GM19463 (cell line): Measurements from ENCODE around the gene KLKB1.
"Not testable (repeated sequence)": the region's sequence is repeated elsewhere in the genome, so short reads cannot be mapped to it uniquely, and the experiment has no call there.

Source experiments
- ATAC-seq: cut with Tn5 transposase; IDR thresholded peaks from one replicate; pipeline ENCODE4 v1.9.1; 2021; ENCODE audit warnings: mild to moderate bottlenecking, moderate library complexity; ENCODE audit not compliant: unreplicated experiment

KLKB1 gene

DNA sequence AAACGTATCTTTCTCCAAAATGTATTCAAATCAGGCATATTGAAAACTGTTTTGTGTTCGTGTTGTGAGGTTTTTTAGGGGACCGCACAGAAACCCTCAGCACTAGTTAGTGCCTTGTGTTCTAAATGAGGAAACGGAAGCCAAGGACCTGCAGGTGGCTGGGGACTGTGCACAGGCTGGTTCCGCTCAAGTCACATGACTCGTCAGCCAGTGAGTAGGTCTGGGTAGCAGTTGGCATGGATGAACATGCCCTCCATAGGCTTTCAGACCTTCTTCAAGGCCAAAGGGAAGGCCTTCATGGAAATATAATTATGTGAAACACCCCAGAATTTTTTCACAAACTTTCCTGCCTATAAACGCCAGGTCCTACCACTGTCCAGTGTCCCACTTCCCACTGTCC lies 37.4 kb downstream of the KLKB1 start:
- no peak for ATAC-seq

DNA sequence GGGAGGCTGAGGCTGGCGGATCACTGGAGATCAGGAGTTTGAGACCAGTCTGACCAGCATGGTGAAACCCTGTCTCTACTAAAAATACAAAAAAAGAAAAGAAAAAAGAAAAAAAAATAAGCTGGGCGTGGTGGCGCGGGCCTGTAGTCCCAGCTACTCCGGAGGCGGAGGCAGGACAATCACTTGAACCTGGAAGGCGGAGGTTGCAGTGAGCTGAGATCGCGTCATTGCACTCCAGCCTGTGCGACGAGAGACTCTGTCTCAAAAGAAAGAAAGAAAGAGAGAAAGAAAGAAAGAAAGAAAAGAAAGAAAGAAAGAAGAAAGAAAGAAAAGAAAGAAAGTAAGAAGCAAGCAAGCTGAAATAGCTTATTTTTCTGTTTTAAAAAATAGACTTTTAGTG lies 37.9 kb downstream of the KLKB1 start:
- ATAC-seq = not testable (repeated sequence)

DNA sequence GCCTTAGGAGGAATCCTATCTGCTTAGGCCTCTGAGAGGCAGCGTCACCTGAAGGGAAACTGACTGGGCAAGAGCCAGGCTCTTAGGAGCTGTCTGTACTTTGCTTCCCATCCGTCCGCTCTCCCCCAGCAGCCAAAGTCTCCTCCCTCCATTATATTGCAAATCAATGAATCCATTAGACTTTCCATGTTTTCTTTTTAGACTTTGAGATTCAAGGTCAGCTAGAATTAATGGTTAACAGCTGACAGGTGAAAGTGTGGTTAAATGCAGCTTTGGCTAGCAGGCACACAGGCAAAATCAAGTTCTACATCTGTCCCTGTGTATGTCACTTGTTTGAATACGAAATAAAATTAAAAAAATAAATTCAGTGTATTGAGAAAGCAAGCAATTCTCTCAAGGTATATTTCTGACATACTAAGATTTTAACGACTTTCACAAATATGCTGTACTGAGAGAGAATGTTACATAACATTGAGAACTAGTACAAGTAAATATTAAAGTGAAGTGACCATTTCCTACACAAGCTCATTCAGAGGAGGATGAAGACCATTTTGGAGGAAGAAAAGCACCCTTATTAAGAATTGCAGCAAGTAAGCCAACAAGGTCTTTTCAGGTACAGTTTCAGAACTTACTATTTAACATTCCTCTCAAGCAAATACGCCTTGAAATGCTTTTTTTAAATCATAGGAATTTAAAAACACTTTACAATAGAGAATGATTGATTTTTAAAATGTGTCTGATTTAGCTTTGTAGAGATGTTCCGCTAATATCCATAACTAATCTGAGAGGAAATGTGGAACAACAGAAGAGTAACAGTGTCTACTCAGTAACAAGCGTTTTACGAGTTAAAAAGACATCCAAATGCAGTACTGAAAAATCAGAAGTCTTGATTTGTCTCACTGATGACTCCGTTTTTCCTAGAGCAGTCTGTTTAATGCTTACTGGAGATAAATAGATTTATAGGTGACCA lies 38.7 kb downstream of the KLKB1 start, which contains the start of gene F11:
TSS of gene F11 (plus strand) at position 507 of the 970 bp plus-strand sequence. CDS start 948 bp downstream, outside the sequence.
- ATAC-seq = no peak

DNA sequence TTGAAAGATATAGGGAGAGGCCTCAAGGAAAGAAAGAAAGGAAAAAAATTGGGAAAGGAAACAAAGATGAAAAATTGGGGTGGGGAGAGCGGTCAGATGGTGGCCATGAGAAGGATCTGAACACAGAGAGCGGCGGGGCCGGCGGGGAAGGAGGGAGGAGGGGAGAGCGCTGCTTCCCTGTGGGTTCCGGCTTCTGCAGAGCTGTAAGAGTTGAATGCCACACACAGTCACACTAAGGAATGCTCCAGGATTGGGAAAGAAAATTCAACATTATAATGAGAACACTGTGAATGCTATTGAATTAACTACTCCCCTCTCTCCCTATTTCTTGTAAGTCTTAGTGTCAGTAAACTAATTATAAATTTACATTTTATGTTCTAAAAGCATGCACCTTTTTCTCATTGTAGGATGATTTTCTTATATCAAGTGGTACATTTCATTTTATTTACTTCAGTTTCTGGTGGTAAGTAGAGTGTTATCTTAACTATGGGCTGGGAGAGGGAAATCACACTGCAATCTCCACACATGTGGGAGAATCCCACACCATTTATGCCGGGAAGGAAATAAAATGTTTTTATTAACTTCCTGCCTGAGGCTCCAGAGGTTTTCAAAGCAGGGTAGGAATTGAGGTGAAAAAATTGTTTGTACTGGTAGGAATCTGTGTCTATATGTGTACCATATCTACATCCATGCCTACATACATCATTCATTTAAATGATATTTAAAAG lies 39.6 kb downstream of the KLKB1 start:
- ATAC-seq = no peak

DNA sequence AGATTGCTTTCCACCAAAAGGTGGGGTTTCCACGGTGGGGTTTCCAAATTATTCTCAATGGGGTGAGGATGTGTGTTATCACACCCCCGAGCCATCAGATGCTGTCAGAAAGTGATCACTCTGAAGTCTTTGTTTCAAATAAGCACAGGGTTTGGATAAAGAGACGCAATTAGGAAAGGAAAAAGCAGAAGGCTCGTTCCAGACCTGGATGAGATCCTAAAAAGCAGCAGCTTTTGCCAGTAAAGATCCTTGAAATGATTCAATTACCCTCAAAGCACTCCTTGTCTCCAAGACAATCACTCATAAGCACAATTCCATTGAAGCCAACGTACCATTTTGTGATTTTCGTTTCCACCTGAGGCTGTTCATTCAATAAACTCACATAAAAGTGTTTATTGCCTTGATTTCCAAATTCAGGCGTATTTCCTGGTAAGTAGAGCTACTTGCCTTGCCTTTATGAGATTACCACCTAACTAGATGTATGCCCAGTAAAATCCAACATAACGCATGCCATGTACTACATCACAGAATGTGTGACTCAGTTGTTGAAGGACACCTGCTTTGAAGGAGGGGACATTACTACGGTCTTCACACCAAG lies 43.9 kb downstream of the KLKB1 start:
- no peak for ATAC-seq

DNA sequence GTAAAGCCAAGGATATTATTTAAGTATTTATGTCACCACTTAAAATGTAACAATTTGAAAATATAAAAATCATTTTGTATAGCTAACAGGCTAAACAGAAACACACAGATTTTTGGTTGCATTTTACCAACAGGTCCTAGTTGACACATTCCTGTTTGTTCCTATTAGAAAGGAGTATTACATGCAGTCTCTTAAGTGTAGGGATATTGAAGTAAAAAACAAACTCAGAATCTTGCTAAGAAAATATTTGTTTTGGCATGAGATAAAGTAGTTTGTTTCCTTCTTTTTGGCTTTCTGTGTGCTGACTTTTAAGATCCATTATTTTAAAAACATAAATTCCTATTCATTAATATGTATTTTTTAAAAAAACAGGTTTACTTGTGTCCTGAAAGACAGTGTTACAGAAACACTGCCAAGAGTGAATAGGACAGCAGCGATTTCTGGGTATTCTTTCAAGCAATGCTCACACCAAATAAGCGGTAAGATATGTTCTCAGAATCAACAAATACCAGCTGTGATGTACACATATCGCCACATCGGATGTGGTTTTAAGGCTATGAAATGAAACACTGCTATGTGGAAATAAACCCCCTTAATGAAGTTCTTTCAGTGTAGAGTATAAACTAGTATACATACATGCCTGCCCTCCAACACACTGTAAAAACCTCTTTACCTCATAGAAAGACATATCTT lies 45.5 kb downstream of the KLKB1 start:
- no peak for ATAC-seq

DNA sequence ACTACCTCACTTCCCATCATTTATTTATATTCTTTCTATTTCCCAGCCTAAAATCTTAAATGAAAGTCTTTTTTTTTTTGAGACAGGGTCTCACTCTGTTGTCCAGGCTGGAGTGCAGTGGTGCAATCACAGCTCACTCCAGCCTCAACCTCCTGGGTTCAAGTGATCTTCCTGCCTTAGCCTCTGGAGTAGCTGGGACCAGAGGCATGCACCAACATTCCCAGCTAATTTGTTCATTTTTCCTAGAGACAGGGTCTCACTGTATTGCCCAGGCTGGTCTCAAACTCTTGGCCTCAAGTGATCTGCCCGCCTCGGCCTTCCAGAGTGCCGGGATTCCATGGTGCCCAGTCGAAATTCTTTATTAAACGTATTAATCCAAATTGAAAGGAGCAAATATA lies 46.1 kb downstream of the KLKB1 start:
- ATAC-seq = not testable (repeated sequence)

DNA sequence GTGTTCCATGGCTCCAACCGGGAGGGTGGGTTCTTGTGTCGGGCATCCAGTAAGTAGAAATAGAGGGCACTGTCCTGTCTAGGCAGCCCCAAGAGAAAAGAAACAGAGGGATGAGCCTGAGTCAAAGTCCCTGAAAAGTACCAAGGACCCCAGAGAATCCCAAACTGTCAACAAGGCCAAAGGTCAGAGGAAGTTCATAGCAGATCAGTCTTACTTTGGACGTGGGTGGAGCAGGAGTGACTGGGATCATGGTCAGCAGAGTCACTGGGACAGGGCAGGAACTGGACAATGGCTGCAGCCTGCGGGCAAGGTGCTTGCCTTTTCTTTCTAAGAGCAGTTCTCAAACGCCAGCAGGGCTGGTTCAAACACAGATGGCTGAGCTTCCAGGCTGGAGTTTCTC lies 56.0 kb downstream of the KLKB1 start:
- no peak for ATAC-seq

DNA sequence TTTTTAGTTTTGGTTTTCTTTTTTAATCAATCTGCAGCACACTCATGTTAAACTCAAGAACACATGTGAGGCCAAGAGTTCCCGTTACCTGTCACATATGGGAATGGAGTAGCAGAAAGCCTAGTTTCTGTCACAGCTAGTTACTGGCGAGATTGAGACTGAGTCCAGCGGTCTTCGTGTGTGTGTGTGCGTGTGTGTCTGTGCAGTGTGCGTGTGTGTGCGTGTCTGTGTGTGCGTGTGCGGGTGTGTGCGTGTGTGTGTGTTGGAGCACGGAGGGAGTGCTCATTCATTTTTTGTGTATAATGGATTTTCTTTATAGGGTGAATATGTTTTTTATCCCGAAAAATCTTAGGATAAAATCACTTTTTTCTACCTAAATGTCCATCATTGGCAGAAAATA lies 57.8 kb downstream of the KLKB1 start:
- ATAC-seq = no peak

DNA sequence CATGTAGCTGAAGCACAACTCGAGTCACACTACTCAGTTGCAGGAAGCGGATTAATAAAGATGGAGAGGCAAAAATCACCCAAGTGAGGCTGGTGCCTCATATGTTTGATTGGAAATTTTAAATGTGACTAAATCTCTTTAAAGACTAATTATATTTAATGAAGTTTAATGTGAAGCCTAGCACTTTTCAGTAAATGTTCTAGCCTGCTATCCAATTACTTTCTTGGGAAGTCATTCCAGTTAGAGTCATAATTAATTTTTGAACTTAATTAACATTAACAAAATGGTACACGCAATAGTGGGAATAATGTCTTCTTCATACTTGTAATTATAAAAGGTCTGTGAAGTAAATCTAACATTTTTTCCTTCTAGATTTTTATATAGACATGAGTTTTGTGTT lies 59.3 kb downstream of the KLKB1 start:
- no peak for ATAC-seq

DNA sequence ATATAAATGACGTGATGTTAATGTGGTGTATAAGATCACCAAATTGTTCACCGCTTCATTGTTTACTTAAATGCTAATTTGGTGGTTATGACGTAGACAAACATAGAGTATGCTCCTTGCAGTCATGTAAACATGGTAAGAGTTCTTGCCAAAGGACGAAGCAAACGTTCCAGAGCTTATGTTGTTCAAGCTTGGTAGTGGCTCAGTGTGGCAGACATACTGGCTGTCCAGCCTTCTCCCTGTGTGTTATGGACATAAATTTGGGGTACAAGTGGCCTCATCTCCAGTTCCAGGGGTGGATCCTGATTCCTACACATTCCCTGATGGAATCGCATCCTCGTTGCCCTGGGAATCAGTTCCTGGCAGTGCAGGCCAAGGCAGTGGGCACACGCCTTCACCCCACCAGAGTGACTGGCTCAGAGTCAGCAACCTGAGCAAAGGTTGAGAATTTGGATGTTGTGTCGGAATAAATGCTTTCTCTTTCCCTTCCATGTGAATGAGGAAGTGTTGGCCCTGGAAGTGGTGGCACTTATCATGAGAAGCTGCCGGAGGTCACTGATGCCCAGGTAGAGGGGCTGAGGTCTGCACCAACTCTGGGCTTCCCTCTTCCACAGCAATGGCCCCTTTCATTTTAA lies 64.1 kb downstream of the KLKB1 start:
- no peak for ATAC-seq

DNA sequence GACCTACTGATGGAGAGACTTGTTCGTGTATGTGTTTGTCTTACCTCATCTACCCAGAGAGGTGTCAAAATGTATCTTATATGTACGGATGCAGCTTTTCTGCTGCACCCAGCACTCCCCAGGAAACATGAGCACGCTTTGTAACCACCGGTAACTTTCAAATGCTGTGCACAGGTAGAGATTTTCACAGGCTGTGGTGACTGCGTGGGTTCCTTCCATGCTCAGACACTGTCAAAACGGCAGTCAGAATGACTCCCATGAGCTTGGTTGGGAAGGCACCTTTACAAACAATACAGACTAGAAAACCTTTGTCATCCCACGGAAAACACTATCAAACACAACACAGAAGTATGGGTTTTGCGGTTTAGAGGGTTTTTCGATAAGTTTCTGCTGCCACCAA lies 66.9 kb downstream of the KLKB1 start:
- ATAC-seq = no peak

DNA sequence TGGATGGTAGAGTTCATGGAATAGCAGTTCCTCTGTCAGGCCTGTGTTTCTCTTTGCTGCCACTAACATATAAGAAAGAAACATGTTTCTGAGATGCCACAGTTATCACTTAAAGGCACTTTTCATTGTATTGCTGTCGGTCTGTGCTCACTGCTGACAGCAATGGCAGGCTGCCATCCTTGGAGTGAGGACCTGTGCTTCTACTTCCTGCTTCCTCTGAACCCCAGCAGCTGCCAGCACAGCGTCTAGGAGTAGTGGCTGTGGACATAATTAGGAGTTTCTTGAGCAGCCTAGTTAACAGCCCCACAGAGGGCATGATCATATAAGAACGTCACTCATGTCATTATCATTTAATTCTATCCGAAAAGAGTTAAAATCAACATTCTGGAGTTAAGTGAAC lies 69.2 kb downstream of the KLKB1 start:
- no peak for ATAC-seq

DNA sequence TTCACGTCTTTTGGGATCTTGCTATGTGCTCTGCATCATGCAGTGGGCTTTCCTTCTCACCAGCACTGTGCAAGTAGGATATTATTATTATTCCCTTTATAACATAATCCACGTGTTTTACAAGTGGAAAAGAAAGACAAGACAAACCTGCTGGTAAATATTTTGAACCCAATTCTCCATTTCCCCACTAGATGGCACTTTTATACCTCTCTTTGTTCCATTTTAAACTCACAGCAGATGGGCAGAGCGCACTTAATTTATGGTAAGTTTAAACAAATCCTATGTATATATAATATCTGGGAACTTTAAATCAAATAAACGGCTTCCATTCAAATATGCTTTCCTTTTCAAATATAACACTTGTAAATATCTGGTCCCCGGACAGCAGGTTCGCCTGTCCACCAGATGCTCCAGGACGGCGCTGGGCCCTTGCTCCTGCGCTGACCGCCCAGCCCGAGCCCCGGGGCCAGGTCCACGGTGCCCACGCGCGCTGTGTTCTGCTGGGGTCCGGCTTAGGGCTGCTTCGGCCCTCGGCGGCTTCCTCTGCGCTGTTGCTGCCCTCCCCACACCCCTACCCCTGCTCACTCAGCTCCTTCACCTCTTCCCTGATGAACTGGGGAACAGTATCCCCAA lies 69.8 kb downstream of the KLKB1 start:
- ATAC-seq = no peak

DNA sequence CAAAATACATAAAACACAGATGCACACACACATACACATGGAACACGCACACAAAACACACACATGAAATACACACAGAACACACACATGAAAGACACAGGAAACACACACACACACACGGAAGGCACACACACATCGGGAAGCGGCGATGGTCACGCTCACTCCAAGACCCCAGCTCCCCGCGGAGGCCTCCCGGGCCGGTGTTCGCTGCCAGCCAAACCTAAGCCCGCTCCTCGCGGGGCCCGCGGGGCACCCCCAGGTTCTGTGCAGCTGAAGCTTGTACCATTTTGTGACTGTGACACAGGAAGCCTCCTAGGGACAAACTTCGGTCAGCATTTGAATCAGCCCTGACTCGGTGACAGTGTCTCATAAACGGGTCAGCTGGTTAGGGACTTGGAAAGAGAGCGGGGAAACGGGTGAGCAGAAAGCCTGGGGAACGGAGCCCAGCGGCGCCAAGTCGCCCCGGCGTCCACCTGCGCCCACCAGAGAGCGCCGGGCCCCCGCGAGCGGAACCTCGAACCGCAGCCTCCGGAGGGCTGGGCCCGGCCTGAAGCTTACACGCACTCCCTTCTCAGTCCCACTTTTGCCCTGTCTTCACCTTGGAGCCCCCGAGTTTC lies 70.8 kb downstream of the KLKB1 start:
- no peak for ATAC-seq

DNA sequence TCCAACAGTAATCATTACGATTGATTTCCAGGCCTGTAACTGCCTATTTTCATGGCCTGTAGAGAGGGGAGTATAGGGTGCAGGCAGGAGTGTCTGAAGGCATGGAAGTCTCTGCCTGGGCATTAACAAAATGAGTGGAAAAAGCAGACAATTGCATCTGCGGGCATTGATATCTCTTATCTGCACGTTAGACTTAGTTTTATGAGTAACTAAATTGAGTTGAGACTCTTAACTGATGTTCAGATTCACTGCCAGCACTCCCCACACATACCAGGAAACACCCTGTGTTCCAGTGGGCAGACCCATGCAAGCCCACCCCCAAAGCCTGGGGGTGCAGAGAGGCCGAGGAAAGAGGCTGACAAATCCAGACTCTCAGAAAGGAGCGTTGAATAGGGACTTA lies 72.0 kb downstream of the KLKB1 start:
- no peak for ATAC-seq

DNA sequence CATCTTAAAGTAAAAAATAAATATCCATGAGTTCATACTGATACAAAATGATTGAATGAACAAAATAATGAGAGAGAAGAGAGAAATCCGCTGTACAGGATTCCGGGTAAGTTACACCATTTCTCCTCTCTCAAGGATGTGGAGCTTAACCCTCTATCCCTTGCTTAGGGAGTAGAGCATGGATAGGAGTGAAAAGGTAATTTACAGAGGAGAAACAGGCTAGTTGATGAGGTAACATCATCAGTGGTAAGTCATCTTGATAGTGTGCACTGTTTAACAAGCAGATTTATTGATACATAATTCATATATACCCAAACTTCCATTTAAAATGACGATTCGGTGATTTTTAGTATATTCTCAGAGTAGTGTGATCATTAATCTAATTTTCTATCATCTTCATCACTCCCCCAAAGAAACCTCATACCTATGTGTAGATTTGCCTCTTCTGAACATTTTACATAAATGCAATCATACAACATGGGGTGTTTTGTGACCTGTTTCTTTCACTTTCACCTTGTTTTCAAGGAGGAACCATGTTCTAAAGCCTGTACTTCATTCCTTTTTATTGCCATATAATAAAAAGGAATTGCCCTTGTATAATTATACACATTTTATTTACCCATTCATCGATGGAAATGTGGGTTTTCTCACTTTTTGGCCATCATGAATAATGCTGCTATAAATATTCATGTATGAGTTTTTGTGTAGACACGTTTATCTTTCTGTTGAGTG lies 73.5 kb downstream of the KLKB1 start:
- ATAC-seq = no peak

DNA sequence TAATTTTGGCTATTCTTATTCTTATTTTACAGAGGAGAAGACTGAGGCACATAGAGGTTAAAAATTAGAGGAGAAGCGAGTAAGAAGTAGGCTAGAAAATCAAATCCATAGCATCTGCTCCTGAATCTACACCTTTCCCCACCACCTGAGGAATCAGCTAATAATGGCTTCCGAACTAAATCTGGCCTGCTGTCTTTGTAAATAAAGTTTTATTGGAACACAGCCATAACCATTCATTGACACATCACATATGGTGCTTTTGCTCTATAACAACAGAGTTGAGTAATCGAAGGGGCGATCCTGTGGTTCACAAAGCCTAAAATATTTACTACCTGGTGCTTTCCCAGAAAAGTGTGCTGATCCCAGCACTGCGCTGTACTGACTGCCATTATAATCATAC lies 76.9 kb downstream of the KLKB1 start:
- no peak for ATAC-seq
